HEK293T (cell line): ENCODE results near the gene PLXNB3.

ENCODE experiments used
- CTBP1 ChIP-seq: fragments of 450-650 bp; IDR thresholded peaks from 2 replicates; pipeline ENCODE4 v1.6.1; 2016; ENCODE audit warnings: borderline replicate concordance
- ELF4 ChIP-seq: fragments of 450-650 bp; IDR thresholded peaks from 2 replicates; pipeline ENCODE4 v1.6.1; 2017; ENCODE audit warnings: antibody characterized with exemption
- FOXA1 ChIP-seq: fragments of 450-650 bp; IDR thresholded peaks from 2 replicates; pipeline ENCODE4 v1.6.1; 2016; ENCODE audit warnings: mild to moderate bottlenecking
- FOXK2 ChIP-seq: fragments of 450-650 bp; IDR thresholded peaks from 2 replicates; pipeline ENCODE4 v1.6.1; 2016; ENCODE audit warnings: mild to moderate bottlenecking
- FOXM1 ChIP-seq: fragments of 450-650 bp; IDR thresholded peaks from 2 replicates; pipeline ENCODE4 v1.6.1; 2017; ENCODE audit warnings: mild to moderate bottlenecking, borderline replicate concordance
- HDGF ChIP-seq: fragments of 450-650 bp; IDR thresholded peaks from 2 replicates; pipeline ENCODE4 v1.6.1; 2017; ENCODE audit warnings: antibody characterized with exemption, borderline replicate concordance
- L3MBTL2 ChIP-seq: fragments of 450-650 bp; conservative IDR thresholded peaks from 2 replicates; pipeline ENCODE4 v1.6.1; 2016; ENCODE audit warnings: mild to moderate bottlenecking
- LEF1 ChIP-seq: fragments of 450-650 bp; IDR thresholded peaks from 2 replicates; pipeline ENCODE4 v1.6.1; 2017; ENCODE audit warnings: mild to moderate bottlenecking, borderline replicate concordance
- NFRKB ChIP-seq: fragments of 450-650 bp; IDR thresholded peaks from 2 replicates; pipeline ENCODE4 v1.6.1; 2016; ENCODE audit warnings: mild to moderate bottlenecking, moderate library complexity
- PKNOX1 ChIP-seq: fragments of 450-650 bp; IDR thresholded peaks from 2 replicates; pipeline ENCODE4 v1.6.1; 2016
- SP1 ChIP-seq: fragments of 450-650 bp; IDR thresholded peaks from 2 replicates; pipeline ENCODE4 v1.6.1; 2017
- SUZ12 ChIP-seq: fragments of 450-650 bp; IDR thresholded peaks from 2 replicates; pipeline ENCODE4 v1.6.1; 2016; ENCODE audit warnings: mild to moderate bottlenecking
- TARDBP ChIP-seq: fragments of 450-650 bp; IDR thresholded peaks from 2 replicates; pipeline ENCODE4 v1.6.1; 2016
- ZNF384 ChIP-seq: fragments of 450-650 bp; IDR thresholded peaks from 2 replicates; pipeline ENCODE4 v1.6.1; 2016

GRCh38 chrX:153824348-153824747, 60.3 kb downstream of the PLXNB3 start:
- TF ChIP-seq SUZ12 = no peak
- TF ChIP-seq TARDBP = no peak
- TF ChIP-seq ELF4 = no peak
- TF ChIP-seq FOXM1 = no peak
- TF ChIP-seq FOXK2 = no peak
- TF ChIP-seq NFRKB = no peak
- TF ChIP-seq FOXA1 = no peak
- TF ChIP-seq CTBP1 = no peak
- TF ChIP-seq SP1 = no peak
- TF ChIP-seq LEF1 = no peak
- no peak for TF ChIP-seq PKNOX1
- TF ChIP-seq L3MBTL2 = no peak
- no peak for TF ChIP-seq HDGF
- no peak for TF ChIP-seq ZNF384
